HCT116 (cell line): ENCODE measurements around the gene TMEM132C. TPM values are rescaled to one million over a fixed set of nuclear protein-coding genes. Genes with fewer than 3 reads are reported as not detected.

Experiments
- ATAC-seq: fragments of 200-7000 bp; cut with Tn5 transposase; 2 replicates; pipeline ENCODE4 v1.9.1; 2020; ENCODE audit warnings: mild to moderate bottlenecking, moderate library complexity
- BruUV-seq: library from RNA; stranded (reverse); fragments of 400-500 nt; replicated peaks from 2 replicates; lab custom pipeline; 2021; lab: Mats Ljungman, UMichigan
- CTCF ChIA-PET: fragments of 300-600 bp; sonication (Branson Sonifier 250); formaldehyde crosslinking; loops from one replicate; lab custom pipeline; 2021; ENCODE audit warnings: antibody characterized with exemption; lab: Charles Lee
- POLR2A ChIA-PET: fragments of 300-600, 350-600 bp; sonication (Branson Sonifier 250); formaldehyde crosslinking; loops from one replicate; lab custom pipeline; 2021; ENCODE audit warnings: antibody characterized with exemption; lab: Charles Lee
- RAD21 ChIA-PET, 2 experiments: fragments of 300-600 bp; sonication (Branson Sonifier 250); formaldehyde crosslinking; loops; one replicate each; lab custom pipeline; 2023; ENCODE audit warnings: low total read pairs in 2 of 2; ENCODE audit not compliant: uncharacterized antibody in 2 of 2, unreplicated experiment in 2 of 2, low non-redundant PET in 1 of 2; lab: Charles Lee
- DNase-seq: peaks from one replicate; pipeline ENCODE4 v3.0.0-alpha.2; 2010; ENCODE audit warnings: low read depth, low spot score
- H2AFZ ChIP-seq: fragments of 200-600 bp; shearing (Covaris generic), sonication (generic); 2 replicates; pipeline ENCODE4 v1.6.1; 2017; ENCODE audit warnings: low read depth, mixed run types, mixed read lengths, antibody characterized with exemption, low read length; ENCODE audit not compliant: poor library complexity, severe bottlenecking
- H3K27ac ChIP-seq: 2 replicates; pipeline ENCODE4 v1.5.1; 2012; ENCODE audit warnings: low read depth, low read length
- H3K27me3 ChIP-seq: fragments of 200-600 bp; sonication (generic); 2 replicates; pipeline ENCODE4 v1.6.1; 2016; ENCODE audit warnings: mixed run types, low read length, mixed read lengths; ENCODE audit not compliant: insufficient read depth
- H3K36me3 ChIP-seq, 2 experiments: fragments of 200-500 bp in 1 of 2; fragments of 200-600 bp in 1 of 2; sonication (Bioruptor generic) in 1 of 2; sonication (generic) in 1 of 2; 2 replicates each; pipeline versions ENCODE4 v1.5.1 to v1.6.1; 2014 to 2016; ENCODE audit warnings: low read length in 2 of 2, inconsistent platforms in 1 of 2, mixed read lengths in 1 of 2, mixed run types in 1 of 2; ENCODE audit not compliant: insufficient read depth in 2 of 2, control insufficient read depth in 1 of 2
- H3K4me1 ChIP-seq, 2 experiments: fragments of 200-600 bp in 1 of 2; sonication (generic) in 1 of 2; 2 replicates each; pipeline versions ENCODE4 v1.5.1 to v1.6.1; 2012 to 2017; ENCODE audit warnings: low read length in 2 of 2, inconsistent platforms in 1 of 2, mild to moderate bottlenecking in 1 of 2, mixed read lengths in 1 of 2, mixed run types in 1 of 2, moderate library complexity in 1 of 2; ENCODE audit not compliant: insufficient read depth in 2 of 2, control insufficient read depth in 1 of 2
- H3K4me2 ChIP-seq: fragments of 200-600 bp; sonication (generic); 2 replicates; pipeline ENCODE4 v1.6.1; 2017; ENCODE audit warnings: mixed run types, low read length, mixed read lengths
- H3K4me3 ChIP-seq, 2 experiments: fragments of 200-600 bp in 1 of 2; sonication (generic) in 1 of 2; replicated peaks in 1 of 2; 2 replicates each; pipeline ENCODE4 v1.5.1; 2011 to 2016; ENCODE audit warnings: low read length in 2 of 2, control low read depth in 1 of 2, low read depth in 1 of 2, mild to moderate bottlenecking in 1 of 2, mixed read lengths in 1 of 2, mixed run types in 1 of 2
- H3K79me2 ChIP-seq: fragments of 200-600 bp; sonication (generic); 2 replicates; pipeline ENCODE4 v1.6.1; 2017; ENCODE audit warnings: mild to moderate bottlenecking, mixed run types, low read length, moderate library complexity, mixed read lengths; ENCODE audit not compliant: insufficient read depth
- H3K9ac ChIP-seq: fragments of 200-600 bp; sonication (generic); 2 replicates; pipeline ENCODE4 v1.6.1; 2016; ENCODE audit warnings: low read length, mixed read lengths
- H3K9me2 ChIP-seq: fragments of 200-600 bp; sonication (generic), shearing (Covaris generic); 2 replicates; pipeline ENCODE4 v1.6.1; 2017; ENCODE audit warnings: mixed run types, mild to moderate bottlenecking, moderate library complexity; ENCODE audit not compliant: insufficient read depth
- H3K9me3 ChIP-seq, 2 experiments: fragments of 200-500 bp in 1 of 2; fragments of 200-600 bp in 1 of 2; sonication (Bioruptor generic) in 1 of 2; sonication (generic) in 1 of 2; 2 replicates each; pipeline ENCODE4 v1.6.1; 2014 to 2017; ENCODE audit warnings: low read length in 2 of 2, mixed read lengths in 2 of 2, inconsistent platforms in 1 of 2, low read depth in 1 of 2, mild to moderate bottlenecking in 1 of 2, mixed run types in 1 of 2, moderate library complexity in 1 of 2; ENCODE audit not compliant: control insufficient read depth in 1 of 2, insufficient read depth in 1 of 2
- H4K20me1 ChIP-seq: fragments of 200-600 bp; sonication (generic), shearing (Covaris generic); 2 replicates; pipeline ENCODE4 v1.6.1; 2017; ENCODE audit warnings: mixed run types, mild to moderate bottlenecking, moderate library complexity; ENCODE audit not compliant: insufficient read depth
- ATF3 ChIP-seq: IDR thresholded peaks from 2 replicates; pipeline ENCODE4 v1.6.1; 2012
- CBX3 ChIP-seq: IDR thresholded peaks from 2 replicates; pipeline ENCODE4 v1.6.1; 2012; ENCODE audit warnings: low read depth
- CEBPB ChIP-seq: IDR thresholded peaks from 2 replicates; pipeline ENCODE4 v1.6.1; 2012; ENCODE audit warnings: low read depth
- EGR1 ChIP-seq: IDR thresholded peaks from 2 replicates; pipeline ENCODE4 v1.6.1; 2012; ENCODE audit warnings: low read depth
- ELF1 ChIP-seq: IDR thresholded peaks from 2 replicates; pipeline ENCODE4 v1.6.1; 2012; ENCODE audit warnings: low read depth, borderline replicate concordance
- EZH2 ChIP-seq: fragments of 200-600 bp; sonication (generic); IDR thresholded peaks from 2 replicates; pipeline ENCODE4 v1.6.1; 2017; ENCODE audit warnings: antibody characterized with exemption, mixed run types
- EZH2phosphoT487 ChIP-seq: fragments of 200-600 bp; IDR thresholded peaks from 2 replicates; pipeline ENCODE4 v1.6.1; 2018; ENCODE audit warnings: antibody characterized with exemption, borderline replicate concordance
- FOSL1 ChIP-seq: IDR thresholded peaks from 2 replicates; pipeline ENCODE4 v1.6.1; 2012; ENCODE audit warnings: low read depth
- JUND ChIP-seq: IDR thresholded peaks from 2 replicates; pipeline ENCODE4 v1.6.1; 2012
- RAD21 ChIP-seq: IDR thresholded peaks from 2 replicates; pipeline ENCODE4 v1.6.1; 2012; ENCODE audit warnings: low read depth, mild to moderate bottlenecking
- TCF7L2 ChIP-seq: IDR thresholded peaks from 2 replicates; pipeline ENCODE4 v1.7.0; 2011; ENCODE audit warnings: borderline replicate concordance, inconsistent platforms; ENCODE audit not compliant: insufficient read depth, insufficient read length; ENCODE audit errors: extremely low read depth
- YY1 ChIP-seq: IDR thresholded peaks from 2 replicates; pipeline ENCODE4 v1.6.1; 2011; ENCODE audit warnings: low read length, low read depth, moderate library complexity, mild to moderate bottlenecking; ENCODE audit not compliant: insufficient replicate concordance; ENCODE audit errors: extremely low read depth
- ZFX ChIP-seq: fragments of 450-650 bp; IDR thresholded peaks from 2 replicates; pipeline ENCODE4 v1.6.1; 2017
- ZNF274 ChIP-seq: fragments of 200-500 bp; sonication (Bioruptor generic); IDR thresholded peaks from 2 replicates; pipeline ENCODE4 v1.6.1; 2014; ENCODE audit warnings: mild to moderate bottlenecking, low read depth, low read length, inconsistent platforms
- intact Hi-C: fragments of 100-400 bp; cut with micrococcal nuclease; formaldehyde crosslinking; loops from 2 replicates; pipeline ENCODE4 v1.10.0; 2022
- total RNA-seq: library from RNA; stranded (reverse); gene quantifications from one replicate; pipeline ENCODE4 v1.2.1, GENCODE V29; 2021; ENCODE audit not compliant: unreplicated experiment
- TF ChIP-seq, protein P1 (sequence below): IDR thresholded peaks from 2 replicates; pipeline ENCODE4 v1.6.1; 2012; ENCODE audit warnings: low read depth
- TF ChIP-seq, protein P2 (sequence below): IDR thresholded peaks from 2 replicates; pipeline ENCODE4 v1.6.1; 2012

The TMEM132C gene
- total RNA-seq, 1 experiment from 2014 or later, result not detected

GRCh38 chr12:128573907-128574306 lies 306.9 kb downstream of the TMEM132C start:
- H3K4me1 ChIP-seq, result no peaks in the 10 kb centered on the region
- H3K4me2 ChIP-seq, result no peak overlapping the region
- no peaks in the 10 kb centered on the region for H4K20me1 ChIP-seq
- DNase-seq (no peak), ATAC-seq (no peak)
- H3K27ac ChIP-seq, result no peak overlapping the region
- no TSS peak for BruUV-seq
- no peaks in the 10 kb centered on the region for H3K27me3 ChIP-seq
- no peak overlapping the region for H3K4me3 ChIP-seq
- ChIA-PET CTCF (no interaction called here), POLR2A (no interaction called here), RAD21 (no interaction called here)
- H3K9me3 ChIP-seq, result peaks cover 14 to 20% of the 10 kb centered on the region in 2 experiments; a peak in 2 of 4 replicates
- no peaks in the 10 kb centered on the region for H3K36me3 ChIP-seq
- intact Hi-C loops, result no loop called here
- no peak overlapping the region for H3K9ac ChIP-seq
- no peaks in the 10 kb centered on the region for H3K79me2 ChIP-seq
- TF ChIP-seq ZFX (no peak), CBX3 (no peak)
- no peaks in the 10 kb centered on the region for H3K9me2 ChIP-seq
- no peak overlapping the region for H2AFZ ChIP-seq

DNA sequence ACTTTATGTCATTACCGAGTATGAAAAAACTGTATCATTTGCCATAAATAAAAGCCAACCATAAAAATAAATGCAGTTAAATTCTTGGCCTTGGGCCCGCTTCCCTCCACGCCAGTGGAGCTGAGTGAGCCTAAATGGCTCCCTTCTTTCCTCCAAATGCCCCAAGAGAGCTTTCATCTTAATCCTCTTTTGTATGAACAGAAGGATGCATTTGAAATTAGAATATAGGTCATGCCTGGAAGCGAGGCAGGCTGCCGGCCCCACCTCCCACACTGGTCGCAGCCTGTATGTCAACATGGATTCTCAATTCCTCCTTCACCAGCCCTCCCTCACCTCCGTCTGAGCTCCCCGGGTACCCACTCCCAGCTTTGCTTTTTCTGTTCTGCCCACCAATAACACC lies 311.1 kb downstream of the TMEM132C start:
- RAD21 ChIA-PET, result no interaction called here
- H3K4me1 ChIP-seq, result no peaks in the 10 kb centered on the region
- no peaks in the 10 kb centered on the region for H3K79me2 ChIP-seq
- H4K20me1 ChIP-seq, result no peaks in the 10 kb centered on the region
- H3K27ac ChIP-seq, result no peak overlapping the region
- CTCF ChIA-PET, result no interaction called here
- H3K9me2 ChIP-seq, result no peaks in the 10 kb centered on the region
- BruUV-seq, result no TSS peak
- no peak overlapping the region for H2AFZ ChIP-seq
- peaks cover 8 to 22% of the 10 kb centered on the region in 2 experiments; a peak in 2 of 4 replicates for H3K9me3 ChIP-seq
- H3K36me3 ChIP-seq, result no peaks in the 10 kb centered on the region
- no peaks in the 10 kb centered on the region for H3K27me3 ChIP-seq
- intact Hi-C loops, result no loop called here
- ATAC-seq (no peak), DNase-seq (no peak)
- H3K9ac ChIP-seq, result no peak overlapping the region
- H3K4me2 ChIP-seq, result no peak overlapping the region
- POLR2A ChIA-PET, result no interaction called here
- no peak overlapping the region for H3K4me3 ChIP-seq
- TF ChIP-seq YY1, result no peak
- no peak for TF ChIP-seq EZH2phosphoT487
- TF ChIP-seq, protein P1, sequence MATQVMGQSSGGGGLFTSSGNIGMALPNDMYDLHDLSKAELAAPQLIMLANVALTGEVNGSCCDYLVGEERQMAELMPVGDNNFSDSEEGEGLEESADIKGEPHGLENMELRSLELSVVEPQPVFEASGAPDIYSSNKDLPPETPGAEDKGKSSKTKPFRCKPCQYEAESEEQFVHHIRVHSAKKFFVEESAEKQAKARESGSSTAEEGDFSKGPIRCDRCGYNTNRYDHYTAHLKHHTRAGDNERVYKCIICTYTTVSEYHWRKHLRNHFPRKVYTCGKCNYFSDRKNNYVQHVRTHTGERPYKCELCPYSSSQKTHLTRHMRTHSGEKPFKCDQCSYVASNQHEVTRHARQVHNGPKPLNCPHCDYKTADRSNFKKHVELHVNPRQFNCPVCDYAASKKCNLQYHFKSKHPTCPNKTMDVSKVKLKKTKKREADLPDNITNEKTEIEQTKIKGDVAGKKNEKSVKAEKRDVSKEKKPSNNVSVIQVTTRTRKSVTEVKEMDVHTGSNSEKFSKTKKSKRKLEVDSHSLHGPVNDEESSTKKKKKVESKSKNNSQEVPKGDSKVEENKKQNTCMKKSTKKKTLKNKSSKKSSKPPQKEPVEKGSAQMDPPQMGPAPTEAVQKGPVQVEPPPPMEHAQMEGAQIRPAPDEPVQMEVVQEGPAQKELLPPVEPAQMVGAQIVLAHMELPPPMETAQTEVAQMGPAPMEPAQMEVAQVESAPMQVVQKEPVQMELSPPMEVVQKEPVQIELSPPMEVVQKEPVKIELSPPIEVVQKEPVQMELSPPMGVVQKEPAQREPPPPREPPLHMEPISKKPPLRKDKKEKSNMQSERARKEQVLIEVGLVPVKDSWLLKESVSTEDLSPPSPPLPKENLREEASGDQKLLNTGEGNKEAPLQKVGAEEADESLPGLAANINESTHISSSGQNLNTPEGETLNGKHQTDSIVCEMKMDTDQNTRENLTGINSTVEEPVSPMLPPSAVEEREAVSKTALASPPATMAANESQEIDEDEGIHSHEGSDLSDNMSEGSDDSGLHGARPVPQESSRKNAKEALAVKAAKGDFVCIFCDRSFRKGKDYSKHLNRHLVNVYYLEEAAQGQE, result no peak
- TF ChIP-seq JUND, result no peak
- no peak for TF ChIP-seq TCF7L2
- no peak for TF ChIP-seq ATF3
- no peak for TF ChIP-seq CEBPB
- no peak for TF ChIP-seq ELF1
- no peak for TF ChIP-seq RAD21
- no peak for TF ChIP-seq ZNF274
- no peak for TF ChIP-seq EGR1
- no peak for TF ChIP-seq ZFX
- TF ChIP-seq EZH2, result no peak
- TF ChIP-seq FOSL1, result no peak
- TF ChIP-seq, protein P2, sequence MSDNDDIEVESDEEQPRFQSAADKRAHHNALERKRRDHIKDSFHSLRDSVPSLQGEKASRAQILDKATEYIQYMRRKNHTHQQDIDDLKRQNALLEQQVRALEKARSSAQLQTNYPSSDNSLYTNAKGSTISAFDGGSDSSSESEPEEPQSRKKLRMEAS, result no peak
- no peak for TF ChIP-seq CBX3
